HepG2 (cell line): Measurements from ENCODE around the gene RREB1. TPM values are rescaled to one million over a fixed set of nuclear protein-coding genes. Genes with fewer than 3 reads are reported as not detected.

Experiments
- ATAC-seq: fragments of 200-7000 bp; cut with Tn5 transposase; 3 replicates; pipeline ENCODE4 v1.9.1; 2020; ENCODE audit warnings: mild to moderate bottlenecking, moderate library complexity
- BruUV-seq: library from RNA; stranded (reverse); fragments of 400-500 nt; replicated peaks from 2 replicates; lab custom pipeline; 2021; lab: Mats Ljungman, UMichigan
- CTCF ChIA-PET: fragments of 300-600 bp; formaldehyde crosslinking; extraction: SDS; loops from one replicate; lab custom pipeline; 2021; ENCODE audit warnings: low total read pairs, inconsistent platforms, low intra/inter-chr PET ratio; lab: Yijun Ruan, JAX
- POLR2A ChIA-PET: fragments of 350-600 bp; sonication (Branson Sonifier 250); formaldehyde crosslinking; loops from one replicate; lab custom pipeline; 2020; ENCODE audit warnings: antibody characterized with exemption, inconsistent platforms; lab: Yijun Ruan, JAX
- DNase-seq: peaks from one replicate; pipeline ENCODE4 v3.0.0-alpha.2; 2015; ENCODE audit warnings: low spot score
- FAIRE-seq: peaks from 3 replicates; lab custom pipeline; 2011; peaks lifted over from hg19 to GRCh38; lab: Jason Lieb, UNC
- H2AFZ ChIP-seq: one replicate; pipeline ENCODE4 v1.6.1; 2011; ENCODE audit warnings: low read length, inconsistent platforms
- H3K27ac ChIP-seq: fragments of 300-600 bp; 3 replicates; pipeline ENCODE4 v1.8.0; 2011; ENCODE audit warnings: mixed run types, mild to moderate bottlenecking, mixed read lengths, low read length, inconsistent platforms; ENCODE audit not compliant: insufficient read depth; ENCODE audit errors: extremely low read length
- H3K27me3 ChIP-seq, 2 experiments: fragments of 200-600 bp in 1 of 2; 2 replicates in 1 of 2; 3 replicates in 1 of 2; pipeline versions ENCODE4 v1.6.0 to v1.8.0; 2011; ENCODE audit warnings: low read length in 2 of 2, mild to moderate bottlenecking in 2 of 2, moderate library complexity in 2 of 2, inconsistent platforms in 1 of 2; ENCODE audit not compliant: insufficient read depth in 2 of 2, control insufficient read depth in 1 of 2
- H3K36me3 ChIP-seq, 2 experiments: fragments of 200-600 bp in 1 of 2; replicated peaks in 1 of 2; 2 replicates in 1 of 2; 3 replicates in 1 of 2; pipeline versions ENCODE4 v1.5.1 to v1.8.0; 2011; ENCODE audit warnings: low read length in 2 of 2, inconsistent platforms in 1 of 2; ENCODE audit not compliant: insufficient read depth in 2 of 2, control insufficient read depth in 1 of 2
- H3K4me1 ChIP-seq: 2 replicates; pipeline ENCODE4 v1.5.1; 2012; ENCODE audit warnings: low read length, inconsistent platforms; ENCODE audit not compliant: insufficient read depth
- H3K4me2 ChIP-seq: 2 replicates; pipeline ENCODE4 v1.6.0; 2011; ENCODE audit warnings: low read depth, low read length, inconsistent platforms
- H3K4me3 ChIP-seq, 3 experiments: fragments of 200-600 bp in 1 of 3; sonication (generic), shearing (Covaris generic) in 1 of 3; replicated peaks in 1 of 3; 2 replicates each; pipeline ENCODE4 v1.5.1; 2011 to 2016; ENCODE audit warnings: low read length in 3 of 3, inconsistent platforms in 2 of 3, low read depth in 2 of 3, mild to moderate bottlenecking in 2 of 3, control low read depth in 1 of 3, mixed read lengths in 1 of 3; ENCODE audit not compliant: insufficient read depth in 1 of 3
- H3K79me2 ChIP-seq: one replicate; pipeline ENCODE4 v1.6.1; 2011; ENCODE audit warnings: low read length, inconsistent platforms; ENCODE audit not compliant: insufficient read depth
- H3K9ac ChIP-seq: 2 replicates; pipeline ENCODE4 v1.6.0; 2011; ENCODE audit warnings: mild to moderate bottlenecking, low read depth, low read length, inconsistent platforms; ENCODE audit not compliant: insufficient read depth
- H3K9me3 ChIP-seq: 2 replicates; pipeline ENCODE4 v1.5.1; 2012; ENCODE audit warnings: mild to moderate bottlenecking, low read length
- H4K20me1 ChIP-seq: 2 replicates; pipeline ENCODE4 v1.6.0; 2011; ENCODE audit warnings: inconsistent platforms, mild to moderate bottlenecking, low read length, moderate library complexity; ENCODE audit not compliant: insufficient read depth
- AHR ChIP-seq: IDR thresholded peaks from 2 replicates; pipeline ENCODE4 v1.6.1; 2018; ENCODE audit warnings: missing genetic modification reagents, missing compliant biosample characterization
- CC2D1A ChIP-seq: sonication (generic); formaldehyde crosslinking; IDR thresholded peaks from 2 replicates; pipeline ENCODE4 v1.8.1; 2023; ENCODE audit warnings: mild to moderate bottlenecking, missing genetic modification reagents
- HNRNPH1 ChIP-seq: fragments of 200-400 bp; formaldehyde crosslinking; optimal IDR thresholded peaks from 2 replicates; pipeline ENCODE3; 2017; ENCODE audit warnings: mild to moderate bottlenecking, low read depth, low read length
- JDP2 ChIP-seq: sonication (generic); formaldehyde crosslinking; IDR thresholded peaks from 2 replicates; pipeline ENCODE4 v1.8.1; 2022; ENCODE audit warnings: missing genetic modification reagents, borderline replicate concordance
- MAZ ChIP-seq, 2 experiments: sonication (generic) in 1 of 2; formaldehyde crosslinking in 1 of 2; IDR thresholded peaks; 2 replicates each; pipeline versions ENCODE4 v1.5.0 to v1.6.1; 2012 to 2020; ENCODE audit warnings: low read depth in 2 of 2, mild to moderate bottlenecking in 2 of 2, borderline replicate concordance in 1 of 2, improper control_type of control experiment in 1 of 2, low read length in 1 of 2, missing genetic modification reagents in 1 of 2, moderate library complexity in 1 of 2
- MTA3 ChIP-seq: sonication (generic); formaldehyde crosslinking; IDR thresholded peaks from 2 replicates; pipeline ENCODE4 v1.4.0; 2020; ENCODE audit warnings: missing genetic modification reagents
- RBM22 ChIP-seq: fragments of 200-400 bp; formaldehyde crosslinking; optimal IDR thresholded peaks from 2 replicates; pipeline ENCODE3; 2017; ENCODE audit warnings: mild to moderate bottlenecking, low read length, moderate library complexity
- RFXAP ChIP-seq: sonication (generic); formaldehyde crosslinking; IDR thresholded peaks from 2 replicates; pipeline ENCODE4 v1.4.0; 2020; ENCODE audit warnings: missing genetic modification reagents, borderline replicate concordance
- SMC3 ChIP-seq: IDR thresholded peaks from 2 replicates; pipeline ENCODE4 v1.6.1; 2011; ENCODE audit warnings: low read length, improper control_type of control experiment
- SP2 ChIP-seq: sonication (generic); formaldehyde crosslinking; IDR thresholded peaks from 2 replicates; pipeline ENCODE4 v1.5.1; 2020; ENCODE audit warnings: mild to moderate bottlenecking, missing genetic modification reagents
- ZBTB1 ChIP-seq: sonication (generic); formaldehyde crosslinking; IDR thresholded peaks from 2 replicates; pipeline ENCODE4 v1.4.0; 2020; ENCODE audit warnings: missing genetic modification reagents, borderline replicate concordance
- ZKSCAN8 ChIP-seq: IDR thresholded peaks from 2 replicates; pipeline ENCODE4 v1.6.1; 2016; ENCODE audit warnings: borderline replicate concordance, missing genetic modification reagents, missing compliant biosample characterization
- ZNF280D ChIP-seq: sonication (generic); formaldehyde crosslinking; IDR thresholded peaks from 2 replicates; pipeline ENCODE4 v1.5.1; 2020; ENCODE audit warnings: mild to moderate bottlenecking, missing genetic modification reagents
- ZNF282 ChIP-seq: fragments of 450-650 bp; IDR thresholded peaks from 2 replicates; pipeline ENCODE4 v1.6.1; 2018; ENCODE audit not compliant: partially characterized antibody
- ZNF644 ChIP-seq: IDR thresholded peaks from 2 replicates; pipeline ENCODE4 v1.6.1; 2016; ENCODE audit warnings: low read depth
- ZNF703 ChIP-seq: sonication (generic); formaldehyde crosslinking; IDR thresholded peaks from 2 replicates; pipeline ENCODE4 v1.5.1; 2020; ENCODE audit warnings: missing genetic modification reagents, mild to moderate bottlenecking, moderate library complexity, borderline replicate concordance
- ZSCAN21 ChIP-seq: sonication (generic); formaldehyde crosslinking; IDR thresholded peaks from 2 replicates; pipeline ENCODE4 v1.8.0; 2022; ENCODE audit warnings: mild to moderate bottlenecking, missing genetic modification reagents, moderate library complexity, borderline replicate concordance
- whole genome bisulfite sequencing: methylation state at CpG from one replicate; pipeline ENCODE4 v1.1.6; 2017; ENCODE audit warnings: low lambda C conversion rate; 5-methylcytosine and 5-hydroxymethylcytosine counted together
- in situ Hi-C: cut with HindIII; loops from 2 replicates; pipeline ENCODE4 v1.10.0; 2017; ENCODE audit warnings: low pct_unique_long_range_greater_than_20kb; ENCODE audit not compliant: extremely low pct_ligation_motif_present
- intact Hi-C: fragments of 100-400 bp; cut with micrococcal nuclease; formaldehyde crosslinking; loops from one replicate; pipeline ENCODE4 v1.10.0; 2022; ENCODE audit not compliant: unreplicated experiment
- polyA plus RNA-seq, 8 experiments: library from polyadenylated mRNA; depleted of rRNA in 3 of 8; stranded (reverse) in 7 of 8; unstranded in 1 of 8; fragments of >200 nt; fragmentation: Illumina TruSeq in 4 of 8; extraction: Trizol in 4 of 8; gene quantifications; 2 replicates each; pipeline versions ENCODE4 v1.2.1 to v1.2.3, GENCODE V29; 2011 to 2016; ENCODE audit warnings: low read depth in 4 of 8, missing spikeins in 1 of 8, mixed read lengths in 1 of 8; ENCODE audit not compliant: insufficient read depth in 1 of 8
- total RNA-seq, 5 experiments: library from RNA; depleted of rRNA; stranded (reverse); fragments of >200 nt; fragmentation: Illumina TruSeq; extraction: Trizol; gene quantifications; 2 replicates each; pipeline ENCODE4 v1.2.3, GENCODE V29; 2016; ENCODE audit warnings: low read depth in 1 of 5
- TF ChIP-seq, protein P1 (sequence below): sonication (generic); formaldehyde crosslinking; IDR thresholded peaks from 2 replicates; pipeline ENCODE4 v1.9.0; 2021; ENCODE audit warnings: missing genetic modification reagents, borderline replicate concordance

RREB1 gene
- total and polyA plus RNA-seq, 2 of the 13 experiments (the other 11 are each of a cell fraction or from before 2014, with no cell fraction given), result 6.1 to 23.2 TPM

DNA sequence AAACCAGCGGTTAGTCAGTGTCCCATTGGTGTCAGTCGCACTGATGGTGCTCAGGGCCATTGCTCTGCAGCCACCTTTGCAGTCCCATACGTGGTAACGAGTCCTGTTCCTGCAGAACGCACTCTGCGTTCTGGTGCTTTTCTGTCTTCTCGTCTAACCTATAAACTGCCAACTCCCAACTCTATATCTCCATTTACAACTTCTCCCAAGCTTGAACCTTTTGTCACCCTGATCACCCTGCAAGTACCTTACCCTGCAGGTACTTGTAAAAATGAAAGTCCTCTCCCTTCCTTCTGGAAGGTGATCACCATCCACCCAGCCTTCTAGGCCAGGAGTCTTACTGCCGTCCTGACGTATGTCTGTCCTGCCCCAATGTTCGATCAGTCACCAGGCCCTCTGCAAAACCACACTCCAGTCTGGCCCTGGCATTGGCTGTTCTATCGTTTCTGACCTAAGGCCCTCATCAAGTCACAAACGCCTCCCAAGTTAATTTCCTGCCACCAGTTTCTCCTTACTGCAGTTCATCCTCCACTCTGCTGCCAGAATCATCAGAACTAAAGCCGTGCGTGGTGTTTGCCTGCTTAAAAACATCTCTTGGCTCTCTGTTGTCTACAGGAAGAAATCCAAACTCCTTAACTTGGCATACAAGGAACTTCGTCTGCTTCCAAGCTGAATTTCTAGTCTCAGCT lies 7.9 kb downstream of the RREB1 start (continued):
- TF ChIP-seq MTA3 (CRISPR knock-in tag) (no peak), JDP2 (CRISPR knock-in tag) (no peak), ZBTB1 (no peak), ZNF280D (no peak), HNRNPH1 (no peak), AHR (CRISPR knock-in tag) (no peak), ZNF703 (CRISPR knock-in tag) (no peak)

DNA sequence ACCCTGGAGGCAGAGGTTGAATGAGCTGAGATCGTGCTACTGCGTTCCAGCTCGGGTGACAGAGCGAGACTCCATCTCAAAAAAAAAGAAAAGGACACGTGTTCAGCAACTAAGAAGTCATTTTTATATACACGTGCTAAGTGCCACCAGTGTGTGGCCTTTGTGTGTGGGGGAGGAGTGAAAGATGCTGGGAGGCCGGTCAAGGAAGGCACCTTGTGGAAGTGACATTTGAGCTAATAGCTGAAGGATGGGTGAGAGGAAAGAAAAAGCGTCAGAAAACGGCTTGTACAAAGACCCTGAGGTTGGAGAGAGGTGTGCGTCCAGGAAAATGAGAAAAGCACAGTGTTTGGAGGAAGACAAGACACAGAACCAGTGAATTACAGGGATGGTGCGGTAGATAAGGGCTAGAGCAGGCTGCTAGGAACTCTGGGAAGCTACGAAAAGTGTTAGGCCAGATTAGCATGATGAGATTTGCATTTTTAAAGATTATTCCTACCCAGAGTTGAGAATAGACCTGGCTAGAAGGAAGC lies 11.6 kb downstream of the RREB1 start:
- ATAC-seq, result no peak
- no peak for DNase-seq
- WGBS, result 94% methylated on average over 12 of the region's 12 CpGs
- FAIRE-seq, result no peak
- H3K9me3 ChIP-seq, result no peaks in the 10 kb centered on the region
- H3K36me3 ChIP-seq, result peaks cover 2 to 29% of the 10 kb centered on the region in 2 experiments; a peak in 4 of 5 replicates
- H3K27me3 ChIP-seq, result no peaks in the 10 kb centered on the region
- in situ Hi-C loops, result no loop called here
- peaks cover 97% of the 10 kb centered on the region for H3K79me2 ChIP-seq
- H3K9ac ChIP-seq, result no peak overlapping the region
- no peak overlapping the region for H3K27ac ChIP-seq
- TF ChIP-seq SP2 (CRISPR knock-in tag) (no peak), RBM22 (peak; percentile 13), ZNF282 (no peak), ZNF644 (no peak), ZKSCAN8 (CRISPR knock-in tag) (no peak), ZSCAN21 (no peak), CC2D1A (CRISPR knock-in tag) (no peak), MAZ (IDR thresholded peaks at IDR 0.05; ENCODE audit: borderline replicate concordance, low read depth, low read length) (no peak), MAZ (CRISPR knock-in tag; IDR thresholded peaks at IDR 0.05; ENCODE audit: low read depth) (no peak), SMC3 (no peak), RFXAP (CRISPR knock-in tag) (0 out of 2 replicates have a peak, but pooled peaks have one; percentile 21)
- TF ChIP-seq, protein P1, sequence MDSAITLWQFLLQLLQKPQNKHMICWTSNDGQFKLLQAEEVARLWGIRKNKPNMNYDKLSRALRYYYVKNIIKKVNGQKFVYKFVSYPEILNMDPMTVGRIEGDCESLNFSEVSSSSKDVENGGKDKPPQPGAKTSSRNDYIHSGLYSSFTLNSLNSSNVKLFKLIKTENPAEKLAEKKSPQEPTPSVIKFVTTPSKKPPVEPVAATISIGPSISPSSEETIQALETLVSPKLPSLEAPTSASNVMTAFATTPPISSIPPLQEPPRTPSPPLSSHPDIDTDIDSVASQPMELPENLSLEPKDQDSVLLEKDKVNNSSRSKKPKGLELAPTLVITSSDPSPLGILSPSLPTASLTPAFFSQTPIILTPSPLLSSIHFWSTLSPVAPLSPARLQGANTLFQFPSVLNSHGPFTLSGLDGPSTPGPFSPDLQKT (CRISPR knock-in tag), result peak; percentile 26; the same call in 1 of the 2 replicates
- TF ChIP-seq, all 625 proteins: peak for 3
- intact Hi-C loops, result no loop called here
- Histone ChIP-seq H2AFZ (no peak overlapping the region), H3K4me3 (no peak overlapping the region), H3K4me2 (no peak overlapping the region), H4K20me1 (peaks cover 75% of the 10 kb centered on the region), H3K4me1 (peaks cover 43% of the 10 kb centered on the region)
- CTCF ChIA-PET, result no interaction called here
- no TSS peak for BruUV-seq
- POLR2A ChIA-PET, result interaction anchor here (1.1 to 1.3 kb wide), 2 partner anchors 12 to 22 kb away, joined by 3 to 8 read pairs; partner anchors contain the start of gene RREB1
